Measurements from ENCODE around the gene GRM7. TPM values are rescaled to one million over a fixed set of nuclear protein-coding genes. Genes with fewer than 3 reads are reported as not detected.

GRM7 gene
- total RNA-seq, 2 experiments from 2014 or later: not detected

GRCh38 chr3:7576071-7576470, 715.2 kb downstream of the GRM7 start:
- DNase-seq: no peak
- intact Hi-C loops (cut with DNase I, micrococcal nuclease): no loop called here
- Mint-ChIP-seq H3K4me1 (no peaks in the 10 kb centered on the region), H3K9me3 (ENCODE audit: low read depth) (peaks cover 6% of the 10 kb centered on the region), H3K27ac (no peak overlapping the region), H3K4me3 (no peak overlapping the region), H3K27me3 (peaks cover 4% of the 10 kb centered on the region), H3K36me3 (ENCODE audit: low read depth) (no peaks in the 10 kb centered on the region)
- ChIA-PET CTCF (no interaction called here), POLR2A (no interaction called here)
- no peak for ATAC-seq

GRCh38 chr3:7576506-7576905, 715.6 kb downstream of the GRM7 start:
- ChIA-PET POLR2A (no interaction called here), CTCF (no interaction called here)
- ATAC-seq: no peak
- Mint-ChIP-seq H3K27ac (no peak overlapping the region), H3K36me3 (ENCODE audit: low read depth) (no peaks in the 10 kb centered on the region), H3K9me3 (ENCODE audit: low read depth) (peaks cover 2% of the 10 kb centered on the region), H3K4me3 (no peak overlapping the region), H3K4me1 (no peaks in the 10 kb centered on the region), H3K27me3 (peaks cover 2% of the 10 kb centered on the region)
- intact Hi-C loops (cut with DNase I, micrococcal nuclease): no loop called here
- DNase-seq: no peak

DNA sequence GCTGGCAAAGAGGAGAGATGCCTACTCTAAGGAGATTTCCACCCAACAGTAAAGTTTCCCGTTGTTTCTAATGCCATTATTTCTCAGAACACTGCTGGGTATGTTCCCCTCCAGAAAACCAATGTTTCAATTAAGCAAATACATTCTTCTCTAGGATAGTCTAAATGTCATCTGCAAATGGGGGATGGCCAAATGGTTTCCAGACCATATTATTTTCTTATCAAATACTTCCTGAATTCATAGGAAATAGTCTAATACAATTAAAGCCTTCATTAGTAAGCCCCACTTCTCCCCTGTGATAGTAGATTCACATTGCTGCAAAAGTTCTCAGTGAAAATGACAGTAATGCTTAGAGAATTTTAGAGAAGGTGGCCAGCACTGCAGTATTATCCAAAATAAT, 716.6 kb downstream of the GRM7 start:
- Mint-ChIP-seq H3K9me3 (ENCODE audit: low read depth) (peaks cover 2% of the 10 kb centered on the region), H3K4me1 (no peaks in the 10 kb centered on the region), H3K36me3 (ENCODE audit: low read depth) (no peaks in the 10 kb centered on the region)

GRCh38 chr3:7581831-7582230, 720.9 kb downstream of the GRM7 start:
- H3K4me1 Mint-ChIP-seq: no peaks in the 10 kb centered on the region
- peaks cover 2% of the 10 kb centered on the region for H3K9me3 Mint-ChIP-seq (ENCODE audit: low read depth)
- DNase-seq (no peak), ATAC-seq (no peak)
- peaks cover 1% of the 10 kb centered on the region for H3K27me3 Mint-ChIP-seq
- CTCF ChIA-PET: interaction anchor here (0.7 kb wide), 1 partner anchor 18 kb away, joined by 4 read pairs; no protein-coding TSS in a partner anchor
- no peak overlapping the region for H3K4me3 Mint-ChIP-seq
- no peaks in the 10 kb centered on the region for H3K36me3 Mint-ChIP-seq (ENCODE audit: low read depth)
- POLR2A ChIA-PET: no interaction called here
- H3K27ac Mint-ChIP-seq: no peak overlapping the region
- intact Hi-C loops (cut with DNase I, micrococcal nuclease): no loop called here

More for the DNA sequence above, 716.6 kb downstream of the GRM7 start:
- H3K27me3 Mint-ChIP-seq: peaks cover 2% of the 10 kb centered on the region
- H3K4me3 Mint-ChIP-seq: no peak overlapping the region
- no peak overlapping the region for H3K27ac Mint-ChIP-seq
- DNase-seq: no peak
- ATAC-seq: no peak
- intact Hi-C loops (cut with DNase I, micrococcal nuclease): no loop called here
- ChIA-PET POLR2A (no interaction called here), CTCF (no interaction called here)

- ChIA-PET POLR2A (no interaction called here), CTCF (interaction anchor here (1.7 kb wide), 1 partner anchor 11 kb away, joined by 5 read pairs; no protein-coding TSS in a partner anchor)
- H3K27ac Mint-ChIP-seq: no peak overlapping the region
- H3K4me1 Mint-ChIP-seq: no peaks in the 10 kb centered on the region
- no peaks in the 10 kb centered on the region for H3K27me3 Mint-ChIP-seq
- peaks cover 2% of the 10 kb centered on the region for H3K9me3 Mint-ChIP-seq (ENCODE audit: low read depth)
- H3K4me3 Mint-ChIP-seq: no peak overlapping the region
- intact Hi-C loops (cut with DNase I, micrococcal nuclease): no loop called here
- no peaks in the 10 kb centered on the region for H3K36me3 Mint-ChIP-seq (ENCODE audit: low read depth)
- DNase-seq: no peak
- ATAC-seq: no peak
These were observed 724.1 kb downstream of the GRM7 start for GRCh38 chr3:7585052-7585451.

DNA sequence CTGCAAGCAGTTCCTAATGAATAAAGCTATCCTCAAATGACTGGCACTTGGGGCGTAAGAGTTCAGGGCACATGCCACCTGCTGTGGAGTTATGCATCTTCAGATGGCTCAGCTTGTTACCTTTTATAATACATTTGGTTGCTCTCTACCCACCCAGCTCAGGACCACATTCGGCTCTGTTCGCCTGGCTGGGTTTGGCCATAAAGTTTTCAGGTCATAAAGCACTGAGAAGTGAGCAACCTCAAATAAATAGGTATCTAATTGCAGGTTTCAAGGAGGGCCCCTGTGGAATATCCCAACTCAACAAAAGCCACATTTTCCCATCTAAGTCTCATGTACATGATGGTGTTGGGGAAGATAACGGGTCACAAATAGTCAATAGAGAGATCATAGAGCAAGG, 727.3 kb downstream of the GRM7 start:
- Mint-ChIP-seq H3K36me3 (ENCODE audit: low read depth) (no peaks in the 10 kb centered on the region), H3K27ac (no peak overlapping the region), H3K9me3 (ENCODE audit: low read depth) (no peaks in the 10 kb centered on the region), H3K4me3 (no peak overlapping the region), H3K4me1 (no peaks in the 10 kb centered on the region), H3K27me3 (no peaks in the 10 kb centered on the region)
- DNase-seq (no peak), ATAC-seq (no peak)
- intact Hi-C loops (cut with DNase I, micrococcal nuclease): no loop called here
- ChIA-PET CTCF (no interaction called here), POLR2A (no interaction called here)

DNA sequence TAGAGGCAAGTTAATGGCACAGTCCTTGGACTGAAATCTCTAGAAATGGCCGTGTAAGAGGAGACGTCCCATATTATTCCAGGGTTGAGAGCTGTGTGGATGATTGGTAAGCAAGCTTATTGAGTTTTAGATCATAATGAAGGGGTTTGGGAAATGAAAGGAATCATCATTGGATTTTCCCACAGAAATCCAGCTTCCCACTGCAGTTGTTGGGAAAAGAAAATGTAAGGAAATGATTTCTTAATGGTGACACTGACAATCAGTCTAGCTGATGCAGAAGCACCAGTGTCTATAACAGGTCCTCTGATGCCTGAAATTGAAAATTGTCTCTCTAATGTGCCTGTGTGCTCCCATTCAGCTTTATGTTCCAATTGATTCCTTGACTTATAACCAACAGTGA, 728.6 kb downstream of the GRM7 start:
- Mint-ChIP-seq H3K9me3 (ENCODE audit: low read depth) (no peaks in the 10 kb centered on the region), H3K4me1 (no peaks in the 10 kb centered on the region), H3K27me3 (no peaks in the 10 kb centered on the region), H3K36me3 (ENCODE audit: low read depth) (no peaks in the 10 kb centered on the region), H3K27ac (no peak overlapping the region), H3K4me3 (no peak overlapping the region)
- no peak for ATAC-seq
- intact Hi-C loops (cut with DNase I, micrococcal nuclease): no loop called here
- no peak for DNase-seq
- CTCF ChIA-PET: no interaction called here
- POLR2A ChIA-PET: no interaction called here

GRCh38 chr3:7602297-7602696, 741.4 kb downstream of the GRM7 start:
- Mint-ChIP-seq H3K27ac (no peak overlapping the region), H3K4me1 (peaks cover 3% of the 10 kb centered on the region), H3K36me3 (ENCODE audit: low read depth) (no peaks in the 10 kb centered on the region), H3K9me3 (ENCODE audit: low read depth) (no peaks in the 10 kb centered on the region), H3K4me3 (no peak overlapping the region), H3K27me3 (peaks cover 2% of the 10 kb centered on the region)
- POLR2A ChIA-PET: no interaction called here
- CTCF ChIA-PET: no interaction called here
- no peak for DNase-seq
- ATAC-seq: no peak
- intact Hi-C loops (cut with DNase I, micrococcal nuclease): no loop called here

DNA sequence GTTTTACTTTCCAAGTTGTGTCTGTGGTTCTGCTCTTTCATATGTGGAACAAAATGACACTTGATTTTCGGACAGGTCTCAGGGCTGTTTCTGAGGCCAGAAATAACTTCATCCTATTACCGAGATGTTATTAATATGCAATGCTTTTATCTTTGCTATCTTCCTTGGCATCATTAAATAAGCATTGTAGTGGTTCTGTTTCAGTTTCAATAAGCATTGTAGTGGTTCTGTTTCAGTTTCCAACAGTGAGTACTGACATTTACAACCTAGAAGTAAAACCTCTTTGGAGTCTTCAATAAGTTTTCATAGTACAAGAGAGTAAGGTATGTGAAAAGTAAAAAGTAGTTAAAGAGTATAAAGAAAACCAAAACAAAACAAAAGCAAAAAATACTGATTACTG, 746.2 kb downstream of the GRM7 start:
- H3K27me3 Mint-ChIP-seq: no peaks in the 10 kb centered on the region
- no peak for DNase-seq
- H3K4me1 Mint-ChIP-seq: peaks cover 5% of the 10 kb centered on the region
- H3K36me3 Mint-ChIP-seq (ENCODE audit: low read depth): no peaks in the 10 kb centered on the region
- no peak for ATAC-seq
- no peak overlapping the region for H3K27ac Mint-ChIP-seq
- H3K9me3 Mint-ChIP-seq (ENCODE audit: low read depth): no peaks in the 10 kb centered on the region
- no peak overlapping the region for H3K4me3 Mint-ChIP-seq
- POLR2A ChIA-PET: no interaction called here
- intact Hi-C loops (cut with DNase I, micrococcal nuclease): no loop called here
- CTCF ChIA-PET: interaction anchor here (0.6 kb wide), 1 partner anchor 862 kb away, joined by 3 read pairs; no protein-coding TSS in a partner anchor

DNA sequence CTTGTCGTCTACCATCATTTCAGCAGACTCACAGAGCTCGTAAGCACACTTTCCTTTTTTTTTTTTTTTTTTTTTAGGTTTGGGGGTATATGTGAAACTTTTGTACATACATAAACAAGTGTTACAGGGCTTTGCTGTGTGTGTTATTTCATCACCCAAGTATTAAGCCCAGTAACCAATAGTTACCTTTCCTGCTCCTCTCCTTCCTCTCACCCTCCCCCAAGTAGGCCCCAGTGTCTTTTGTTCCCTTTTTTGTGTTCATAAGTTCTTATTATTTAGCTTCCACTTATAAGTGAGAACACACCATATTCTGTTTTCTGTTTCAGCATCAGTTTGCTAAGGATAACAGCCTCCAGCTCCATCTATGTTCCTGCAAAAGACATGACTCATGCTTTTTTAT, 746.8 kb downstream of the GRM7 start:
- ATAC-seq (no peak), DNase-seq (no peak)
- Mint-ChIP-seq H3K4me3 (no peak overlapping the region), H3K27ac (no peak overlapping the region), H3K9me3 (ENCODE audit: low read depth) (no peaks in the 10 kb centered on the region), H3K27me3 (no peaks in the 10 kb centered on the region), H3K36me3 (ENCODE audit: low read depth) (no peaks in the 10 kb centered on the region), H3K4me1 (peaks cover 5% of the 10 kb centered on the region)
- ChIA-PET POLR2A (no interaction called here), CTCF (interaction anchor here (0.6 kb wide), 1 partner anchor 861 kb away, joined by 3 read pairs; no protein-coding TSS in a partner anchor)
- intact Hi-C loops (cut with DNase I, micrococcal nuclease): no loop called here

DNA sequence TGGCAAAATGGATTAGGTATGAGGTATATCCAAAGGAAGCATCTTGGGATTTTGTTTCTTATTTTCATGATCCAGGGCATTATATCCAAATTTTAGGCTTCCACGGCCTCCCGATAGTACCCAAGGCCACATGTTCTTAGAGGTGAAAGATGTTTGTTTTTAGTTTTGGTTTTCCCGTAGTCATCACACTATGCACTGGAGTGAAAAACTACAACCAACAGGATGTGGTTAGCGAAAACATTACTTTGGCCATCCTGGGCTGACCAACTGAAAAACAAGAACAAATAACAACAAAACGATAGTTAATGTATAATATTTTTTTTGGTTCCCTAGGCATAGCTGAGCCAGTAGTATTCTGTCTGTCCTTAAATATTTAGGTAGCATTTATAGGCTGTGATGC, 749.7 kb downstream of the GRM7 start:
- H3K9me3 Mint-ChIP-seq (ENCODE audit: low read depth): no peaks in the 10 kb centered on the region
- POLR2A ChIA-PET: no interaction called here
- peaks cover 5% of the 10 kb centered on the region for H3K4me1 Mint-ChIP-seq
- no peaks in the 10 kb centered on the region for H3K27me3 Mint-ChIP-seq
- CTCF ChIA-PET: no interaction called here
- no peak overlapping the region for H3K27ac Mint-ChIP-seq
- H3K36me3 Mint-ChIP-seq (ENCODE audit: low read depth): no peaks in the 10 kb centered on the region
- intact Hi-C loops (cut with DNase I, micrococcal nuclease): no loop called here
- DNase-seq (no peak), ATAC-seq (no peak)
- no peak overlapping the region for H3K4me3 Mint-ChIP-seq

GRCh38 chr3:7615043-7615442, 754.1 kb downstream of the GRM7 start:
- H3K27me3 Mint-ChIP-seq: no peaks in the 10 kb centered on the region
- ATAC-seq (no peak), DNase-seq (no peak)
- intact Hi-C loops (cut with DNase I, micrococcal nuclease): no loop called here
- H3K4me1 Mint-ChIP-seq: no peaks in the 10 kb centered on the region
- no peak overlapping the region for H3K27ac Mint-ChIP-seq
- no peaks in the 10 kb centered on the region for H3K9me3 Mint-ChIP-seq (ENCODE audit: low read depth)
- ChIA-PET CTCF (no interaction called here), POLR2A (no interaction called here)
- no peak overlapping the region for H3K4me3 Mint-ChIP-seq
- H3K36me3 Mint-ChIP-seq (ENCODE audit: low read depth): no peaks in the 10 kb centered on the region

- H3K27ac Mint-ChIP-seq: no peak overlapping the region
- POLR2A ChIA-PET: no interaction called here
These were observed 757.7 kb downstream of the GRM7 start for GRCh38 chr3:7618606-7619005.

More at GRCh38 chr3:7618606-7619005, 757.7 kb downstream of the GRM7 start:
- ATAC-seq (no peak), DNase-seq (no peak)
- H3K4me3 Mint-ChIP-seq: no peak overlapping the region
- no peaks in the 10 kb centered on the region for H3K36me3 Mint-ChIP-seq (ENCODE audit: low read depth)
- intact Hi-C loops (cut with DNase I, micrococcal nuclease): no loop called here
- H3K27me3 Mint-ChIP-seq: no peaks in the 10 kb centered on the region
- H3K4me1 Mint-ChIP-seq: no peaks in the 10 kb centered on the region
- no peaks in the 10 kb centered on the region for H3K9me3 Mint-ChIP-seq (ENCODE audit: low read depth)
- CTCF ChIA-PET: no interaction called here
